Measurements from ENCODE around the gene PDE4B.

Gene PDE4B

DNA sequence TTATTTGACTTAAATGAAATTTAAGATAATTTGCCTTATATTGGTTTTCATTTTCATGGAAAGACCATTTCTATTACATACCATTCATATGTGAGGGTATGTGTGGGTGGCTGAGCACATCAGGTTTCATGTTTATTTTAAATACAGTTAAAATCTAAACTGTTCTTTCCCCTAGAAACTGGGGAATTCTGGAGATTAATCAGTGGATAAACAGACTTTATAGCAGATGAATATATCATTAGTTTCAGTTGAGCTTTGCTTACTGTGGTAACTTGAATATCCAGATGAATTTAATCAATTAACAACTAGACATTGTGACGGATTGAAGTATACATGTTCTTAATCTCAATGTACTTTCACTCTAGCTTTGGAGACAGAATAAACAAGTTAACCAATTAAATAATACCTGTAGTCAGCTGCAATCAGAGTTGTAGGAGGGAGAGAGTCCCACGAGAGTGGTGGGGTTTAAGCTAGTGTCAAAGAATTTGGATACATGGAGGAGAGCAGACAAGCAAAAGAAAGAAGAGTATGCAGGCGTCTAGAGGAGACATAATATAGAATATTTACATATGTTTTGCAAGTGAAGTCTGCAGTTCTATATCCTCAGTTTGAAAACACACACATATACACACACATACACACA lies 97.6 kb downstream of the PDE4B start:
- no peak for DNase-seq

DNA sequence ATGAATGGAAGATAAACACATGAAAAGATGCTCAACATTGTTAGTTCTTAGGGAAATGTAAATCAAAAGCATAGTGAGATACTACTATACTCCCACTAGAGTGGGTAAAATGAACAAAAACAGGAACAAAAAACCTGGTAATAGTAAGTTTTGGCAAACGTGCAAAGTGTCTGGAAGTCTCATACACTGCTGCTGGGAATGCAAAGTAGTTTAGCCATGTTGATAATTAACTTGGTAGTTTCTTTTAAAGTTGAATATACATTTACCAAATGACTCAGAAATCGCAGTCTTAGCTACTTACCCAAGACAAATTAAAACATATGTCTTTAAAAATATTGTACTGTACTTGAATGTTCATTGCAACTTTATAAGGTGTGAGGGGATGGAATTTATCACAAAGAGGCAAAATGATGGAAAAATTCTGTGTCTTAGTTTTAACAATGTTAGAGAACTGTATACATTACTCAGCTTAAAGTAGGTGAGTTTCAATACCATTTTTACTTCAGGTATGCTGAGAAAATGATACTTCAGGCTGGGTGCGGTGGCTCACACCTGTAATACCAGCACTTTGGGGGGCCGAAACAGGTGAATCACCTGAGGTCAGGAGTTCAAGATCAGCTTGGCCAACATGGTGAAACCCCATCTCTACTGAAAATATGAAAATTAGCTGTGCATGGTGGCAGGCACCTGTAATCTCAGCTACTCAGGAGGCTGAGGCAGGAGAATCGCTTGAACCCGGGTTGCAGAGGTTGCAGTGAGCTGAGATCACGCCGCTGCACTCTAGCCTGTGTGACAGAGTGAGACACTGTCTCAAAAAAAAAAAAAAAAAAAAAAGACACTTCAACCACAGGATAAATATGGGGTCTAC lies 102.3 kb downstream of the PDE4B start:
- DNase-seq: no peak

DNA sequence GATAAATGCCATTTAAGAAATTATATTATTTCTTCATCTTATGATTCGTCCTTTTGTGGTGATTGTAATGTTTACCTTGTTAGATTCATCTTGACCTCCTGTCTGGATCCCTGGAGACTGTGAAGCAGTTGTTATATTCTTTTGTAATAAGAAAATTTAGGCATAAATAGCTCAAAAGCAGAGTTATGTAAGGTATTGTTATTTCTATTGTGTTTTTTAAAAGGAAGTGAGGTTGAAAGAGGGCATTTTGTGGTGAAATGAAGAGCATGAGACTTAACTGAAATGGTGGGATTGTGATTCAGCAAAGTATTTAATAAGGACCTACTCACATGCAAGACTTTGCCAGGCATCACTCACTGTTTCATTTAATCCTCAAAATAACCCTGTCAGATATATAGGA lies 104.0 kb downstream of the PDE4B start:
- no peak for DNase-seq

DNA sequence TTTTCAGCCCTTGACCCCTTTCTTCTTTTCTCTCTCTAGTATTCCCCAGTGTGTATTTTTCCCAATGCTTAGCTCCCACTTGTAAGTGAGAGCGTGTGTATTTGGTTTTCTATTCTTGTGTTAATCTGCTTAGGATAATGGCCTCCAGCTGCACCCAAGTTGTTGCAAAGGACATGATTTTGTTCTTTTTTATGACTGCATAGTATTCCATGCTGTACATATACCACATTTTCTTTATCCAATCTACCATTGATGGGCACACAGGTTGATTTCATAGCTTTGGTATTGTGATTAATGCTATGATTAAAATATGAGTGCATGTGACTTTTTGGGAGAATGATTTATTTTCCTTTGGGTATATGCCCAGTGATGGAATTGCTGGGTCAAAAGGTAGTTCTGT lies 104.8 kb downstream of the PDE4B start:
- no peak for DNase-seq

DNA sequence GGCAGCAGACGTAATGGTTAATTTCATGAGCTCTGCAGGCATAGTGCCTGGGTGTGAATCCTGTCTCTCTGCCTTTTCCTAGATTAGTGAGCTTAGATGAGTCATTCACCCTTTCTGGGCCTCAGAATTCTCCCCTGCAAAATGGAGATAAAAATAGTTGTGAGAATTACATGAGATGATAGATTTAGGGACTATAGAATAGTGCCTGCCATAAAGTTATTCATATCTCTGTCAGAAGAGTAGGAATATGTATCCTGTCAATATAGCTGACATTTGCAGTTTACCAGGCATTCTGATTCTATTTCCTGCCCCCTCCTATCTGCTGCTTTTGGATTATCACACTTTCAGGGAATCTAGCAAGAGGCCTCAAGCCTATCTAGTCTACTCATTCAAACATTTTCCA lies 112.0 kb downstream of the PDE4B start:
- no peak for DNase-seq

DNA sequence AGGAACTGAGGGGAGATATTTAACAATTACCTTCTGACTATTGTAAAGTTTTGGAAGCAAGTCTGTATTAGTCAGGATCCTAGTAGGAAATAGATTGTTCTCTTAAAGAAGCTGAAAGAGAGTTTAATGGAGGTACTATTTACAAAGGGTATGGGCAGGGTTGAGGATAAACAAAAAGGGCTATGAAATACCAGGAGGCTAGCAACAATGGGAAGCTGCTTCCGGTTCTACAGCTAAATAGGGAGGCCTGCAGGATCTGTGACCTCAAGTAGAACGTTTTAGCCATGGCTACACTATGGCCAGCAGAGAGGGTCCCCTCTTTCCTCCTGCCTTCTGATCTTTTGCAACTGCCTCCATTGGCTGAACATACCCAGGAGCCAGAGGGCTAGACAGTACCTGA lies 117.7 kb downstream of the PDE4B start:
- no peak for DNase-seq

DNA sequence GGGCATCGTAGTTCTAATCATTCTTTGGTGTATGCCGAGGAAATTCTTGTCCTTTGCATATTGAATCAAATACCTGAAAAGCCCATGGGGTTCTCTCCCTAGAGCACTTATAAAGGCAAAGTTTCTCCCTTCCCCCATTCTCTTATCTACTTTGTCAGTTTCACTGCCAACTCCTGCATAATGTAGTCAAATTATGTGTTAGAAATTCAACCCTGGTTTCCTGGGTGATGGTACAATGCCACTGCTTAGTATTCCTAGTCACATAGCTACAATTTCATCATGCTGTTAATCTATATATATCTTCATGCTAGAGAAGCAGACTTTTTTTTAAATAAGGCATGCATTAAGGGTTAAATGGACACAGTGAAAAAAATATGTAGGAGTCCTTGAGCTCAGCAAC lies 119.0 kb downstream of the PDE4B start:
- DNase-seq: no peak

DNA sequence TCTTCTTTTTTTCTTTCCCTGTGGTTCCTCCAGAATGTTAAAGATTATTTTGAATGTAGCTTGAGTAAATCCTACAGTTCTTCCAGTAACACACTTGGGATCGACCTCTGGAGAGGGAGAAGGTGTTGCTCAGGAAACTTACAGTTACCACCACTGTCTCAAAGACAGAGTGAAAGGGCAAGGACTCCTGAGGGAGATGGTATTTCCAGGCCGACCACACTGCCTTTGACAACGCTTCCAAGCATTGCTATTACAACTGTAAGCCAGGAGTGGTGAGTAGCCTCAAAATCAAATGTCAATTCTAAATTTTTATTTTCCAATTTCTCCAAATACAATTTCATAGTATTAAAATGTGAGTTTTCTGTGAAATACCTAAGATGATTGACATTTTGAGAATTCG lies 125.9 kb downstream of the PDE4B start:
- no peak for DNase-seq

DNA sequence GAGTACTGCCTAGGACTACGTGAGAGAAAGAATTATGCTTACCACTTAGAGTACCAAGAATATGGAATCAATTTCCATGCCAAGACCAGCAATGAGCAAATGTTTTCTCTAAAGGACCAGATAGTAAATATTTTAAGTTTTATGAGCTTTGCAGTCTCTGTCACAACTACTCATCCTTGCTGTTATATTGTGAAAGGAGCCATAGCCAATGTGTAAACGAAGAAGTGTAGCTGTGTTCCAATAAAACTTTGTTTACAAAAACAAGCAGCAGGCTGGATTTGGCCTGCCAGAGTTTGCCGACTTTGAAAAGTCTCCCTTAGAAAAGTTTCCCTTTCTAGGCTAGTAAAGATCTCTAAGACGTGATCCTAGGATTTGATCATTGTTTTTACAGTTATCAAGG lies 128.8 kb downstream of the PDE4B start:
- DNase-seq: no peak

DNA sequence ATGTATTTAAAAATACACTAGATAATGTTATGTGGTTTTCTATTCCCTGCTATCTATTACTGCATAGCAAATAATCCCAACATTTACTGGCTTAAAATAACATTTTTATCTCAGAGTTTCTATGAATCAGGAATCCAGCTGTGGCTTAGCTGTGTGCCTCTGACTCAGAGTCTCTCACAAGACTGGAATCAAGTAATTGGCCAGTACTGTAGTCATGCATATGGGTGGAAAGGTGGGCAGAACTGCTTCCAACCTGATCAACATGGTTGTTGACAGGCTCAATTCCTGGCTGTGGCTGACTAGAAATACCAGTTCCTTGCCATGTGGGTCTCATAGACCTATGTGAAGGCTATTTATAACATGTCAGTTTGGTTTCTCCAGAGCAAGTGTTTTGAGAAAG lies 131.8 kb downstream of the PDE4B start:
- DNase-seq: no peak

DNA sequence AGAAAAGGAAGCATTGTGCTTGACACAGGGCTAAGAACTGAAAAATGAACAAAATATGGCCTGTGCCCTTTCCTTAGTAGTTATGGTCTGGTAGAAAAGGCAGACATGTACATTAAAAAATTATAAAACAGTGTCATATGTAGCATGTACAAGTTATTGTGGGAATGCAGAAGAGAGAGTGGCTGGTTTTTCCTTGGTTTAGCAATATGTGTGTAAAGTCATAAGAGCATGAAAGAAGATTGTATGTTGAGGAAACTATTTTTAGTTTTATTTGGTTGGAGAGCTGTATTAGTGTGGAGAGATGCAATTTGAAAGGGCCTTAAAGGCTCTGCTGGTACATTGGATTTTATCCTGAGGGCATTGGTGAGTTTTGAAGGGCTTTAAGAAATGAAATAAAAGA lies 145.8 kb downstream of the PDE4B start:
- DNase-seq: no peak

DNA sequence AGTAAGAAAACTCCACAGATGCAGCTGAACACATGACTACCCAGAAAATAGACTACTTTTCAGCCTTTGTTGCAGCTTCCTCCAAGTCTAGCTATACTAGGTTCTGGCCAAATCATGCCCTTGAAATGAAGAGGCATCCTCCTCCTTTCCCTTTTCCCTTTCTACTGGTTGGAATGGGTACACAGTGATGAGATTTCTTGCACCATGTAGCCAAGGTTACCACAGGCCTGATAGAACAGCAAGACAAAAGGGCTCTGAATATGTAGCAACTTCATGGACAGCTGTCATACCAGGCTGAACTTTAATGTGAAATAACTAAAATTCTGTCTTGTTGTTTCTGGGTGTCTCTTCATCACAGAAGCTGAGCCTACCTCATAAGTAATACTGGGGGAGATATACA lies 146.5 kb downstream of the PDE4B start:
- DNase-seq: no peak

DNA sequence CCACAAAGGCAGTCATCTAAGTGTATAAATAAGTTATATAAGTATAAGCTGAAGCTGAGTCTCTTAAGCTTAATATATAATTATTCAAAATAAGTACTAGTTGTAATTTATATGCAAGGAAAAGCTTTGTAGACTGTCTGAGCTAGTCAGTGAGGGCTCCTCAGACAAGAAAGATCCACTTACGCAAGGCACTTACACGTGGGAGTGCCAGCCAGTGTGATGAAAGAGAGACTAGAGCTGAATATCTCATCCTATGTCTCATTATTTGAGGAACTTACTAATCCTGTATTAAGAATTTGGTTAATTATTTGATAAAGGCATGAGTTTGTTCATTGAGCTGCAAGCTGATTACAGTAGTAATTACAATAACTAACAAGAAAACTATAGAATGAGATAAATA lies 146.9 kb downstream of the PDE4B start:
- DNase-seq: no peak

DNA sequence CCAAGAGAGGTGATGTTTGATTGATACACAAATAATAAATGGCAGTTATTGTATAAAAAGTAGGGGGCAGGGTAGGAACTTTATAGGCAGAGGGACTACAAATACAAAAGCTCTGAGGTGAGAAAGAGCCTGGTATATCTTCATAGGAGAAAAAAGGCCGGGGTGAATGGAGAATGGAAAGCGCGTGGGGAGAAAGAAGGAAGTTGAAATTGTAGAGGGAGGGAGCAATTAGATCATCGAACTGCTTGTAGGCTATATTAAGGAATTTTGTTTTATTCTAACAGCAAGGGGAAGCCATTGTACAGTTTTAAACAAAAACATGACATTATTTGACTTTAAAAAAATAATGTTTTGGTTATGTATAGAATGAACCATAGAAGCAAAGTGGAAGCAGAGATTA lies 147.4 kb downstream of the PDE4B start:
- DNase-seq: no peak

DNA sequence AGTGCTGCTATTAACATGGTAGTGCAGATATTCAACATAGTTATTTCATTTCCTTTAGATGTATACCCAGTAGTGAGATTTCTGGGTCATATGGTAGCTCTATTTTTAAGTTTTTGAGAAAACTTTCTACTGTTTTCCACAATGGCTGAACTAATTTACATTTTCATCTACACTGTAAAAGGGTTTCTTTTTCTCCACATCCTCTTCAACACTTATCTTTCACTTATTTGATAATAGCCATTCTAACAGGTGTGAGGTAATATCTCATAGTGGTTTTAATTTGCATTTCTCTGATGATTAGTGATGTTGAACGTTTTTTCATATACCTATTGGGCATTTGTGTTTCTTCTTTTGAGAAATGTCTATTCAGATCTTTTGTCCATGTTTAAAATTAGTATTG lies 149.8 kb downstream of the PDE4B start:
- no peak for DNase-seq

DNA sequence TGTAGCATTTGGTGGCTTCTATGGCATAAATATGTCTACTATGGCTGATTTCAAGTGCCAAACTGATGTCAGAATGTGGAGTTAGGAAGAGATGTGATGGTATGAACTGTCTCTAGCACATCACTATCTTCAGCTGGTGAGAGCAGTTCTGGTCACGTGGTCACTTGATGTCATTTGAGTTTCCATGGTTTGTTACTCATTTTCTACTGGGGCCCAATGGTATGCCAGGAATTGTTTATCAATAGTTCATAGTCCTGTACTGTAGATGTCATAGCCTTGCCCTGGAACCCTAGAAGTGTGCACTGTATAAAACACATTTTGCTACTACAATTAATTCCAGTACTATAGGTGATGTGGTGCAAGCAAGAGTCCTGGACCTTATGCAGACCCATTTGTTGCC lies 153.7 kb downstream of the PDE4B start:
- DNase-seq: no peak

DNA sequence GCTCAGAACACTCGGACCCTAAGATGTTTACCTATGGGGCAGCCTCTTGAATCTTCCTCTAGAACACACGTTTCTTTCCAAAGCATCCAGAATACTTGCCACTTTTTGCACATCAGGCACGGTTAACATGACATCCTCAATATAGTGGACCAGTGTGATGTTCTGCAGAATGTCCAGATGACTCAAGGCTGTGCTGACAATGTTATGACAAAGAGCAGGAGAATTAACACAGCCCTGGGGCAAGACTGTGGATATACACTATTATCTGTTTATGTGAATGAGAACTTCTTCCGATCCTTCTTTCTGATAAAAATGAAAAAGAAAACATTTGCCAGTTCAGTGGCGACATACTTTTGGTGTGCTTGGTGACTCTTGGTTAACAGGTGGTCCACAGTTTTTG lies 154.3 kb downstream of the PDE4B start:
- DNase-seq: no peak

DNA sequence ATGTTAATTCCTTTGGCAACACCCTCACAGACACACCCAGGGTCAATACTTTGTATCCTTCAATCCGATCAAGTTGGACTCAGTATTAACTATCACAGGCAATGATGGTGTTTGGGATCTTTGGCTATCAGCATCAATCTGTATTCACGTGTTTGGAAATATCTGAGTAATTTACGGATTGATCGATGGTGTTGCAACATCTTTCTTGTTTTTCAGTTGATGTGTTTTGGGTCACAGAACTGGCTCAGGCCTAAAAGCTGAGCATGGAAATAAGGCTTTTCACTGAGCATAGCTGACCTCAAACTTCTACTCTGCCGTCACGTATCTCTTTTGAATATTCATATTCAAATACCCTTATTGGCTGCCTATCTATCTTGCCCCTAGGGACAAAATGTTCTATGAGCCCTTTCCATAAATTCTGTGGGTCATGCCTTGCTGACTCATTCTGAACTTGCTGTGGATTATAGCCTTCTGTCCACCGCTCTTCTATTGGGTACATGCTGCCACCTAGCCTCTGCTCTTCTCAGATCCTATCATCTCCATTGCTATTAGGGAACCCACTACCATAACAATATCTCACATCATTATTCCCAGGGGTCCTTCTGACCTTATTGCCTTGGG lies 156.0 kb downstream of the PDE4B start:
- DNase-seq: no peak

DNA sequence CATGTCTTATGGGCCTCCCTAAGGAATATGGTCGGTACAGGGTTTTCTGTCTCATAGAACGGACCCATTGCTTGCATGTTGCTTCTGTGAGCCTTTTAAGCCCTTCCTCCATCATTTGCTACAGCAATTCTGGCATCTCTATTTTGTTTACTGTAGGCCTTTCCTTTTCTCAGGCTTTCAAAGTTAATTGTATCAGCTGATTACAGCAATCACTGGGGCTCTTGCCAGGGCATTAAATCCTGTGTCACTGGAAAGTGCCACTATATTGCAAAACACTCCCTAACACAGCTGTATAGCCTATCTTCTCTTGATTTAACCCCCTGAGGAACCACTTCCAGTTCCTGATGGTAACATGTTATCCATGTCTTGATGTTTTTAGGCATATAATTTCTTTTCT lies 156.5 kb downstream of the PDE4B start:
- DNase-seq: no peak

DNA sequence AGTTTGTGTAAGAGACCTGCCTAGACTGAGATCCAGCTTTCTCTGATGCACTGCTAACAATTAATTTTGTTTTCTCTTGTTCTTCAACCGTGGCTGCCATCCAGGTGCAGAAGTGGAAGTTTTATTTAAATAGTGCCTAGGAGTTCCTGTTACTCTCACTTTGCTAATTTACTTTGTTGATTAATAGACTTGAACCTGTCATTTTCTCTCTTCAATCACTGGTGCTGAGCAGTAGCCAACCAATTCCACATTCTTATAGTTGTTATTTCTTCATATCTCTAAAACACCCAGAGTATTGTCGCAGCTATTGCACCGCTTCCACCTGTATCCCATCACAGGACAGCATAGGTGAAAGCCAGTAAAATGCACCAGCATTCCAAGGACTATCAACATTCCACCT lies 157.2 kb downstream of the PDE4B start:
- DNase-seq: no peak

DNA sequence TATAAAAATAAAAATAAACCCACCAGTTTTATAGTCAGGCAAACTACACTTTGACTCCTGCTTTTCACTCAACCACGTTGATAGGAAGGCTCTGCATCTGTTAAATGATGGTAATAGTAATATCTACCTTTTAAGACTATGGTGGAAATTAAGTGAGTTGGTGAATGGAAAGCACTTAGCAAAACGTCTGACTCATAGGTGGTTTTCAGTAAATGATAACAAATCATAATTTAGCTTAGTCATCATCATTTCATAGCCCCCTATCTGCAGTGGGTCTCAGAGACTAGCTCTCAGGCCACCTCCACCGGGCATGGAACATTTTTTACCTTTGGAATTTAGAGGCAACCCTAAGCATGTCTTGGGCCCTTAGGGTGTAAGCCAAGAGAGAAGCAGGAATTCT lies 160.0 kb downstream of the PDE4B start:
- DNase-seq: no peak

DNA sequence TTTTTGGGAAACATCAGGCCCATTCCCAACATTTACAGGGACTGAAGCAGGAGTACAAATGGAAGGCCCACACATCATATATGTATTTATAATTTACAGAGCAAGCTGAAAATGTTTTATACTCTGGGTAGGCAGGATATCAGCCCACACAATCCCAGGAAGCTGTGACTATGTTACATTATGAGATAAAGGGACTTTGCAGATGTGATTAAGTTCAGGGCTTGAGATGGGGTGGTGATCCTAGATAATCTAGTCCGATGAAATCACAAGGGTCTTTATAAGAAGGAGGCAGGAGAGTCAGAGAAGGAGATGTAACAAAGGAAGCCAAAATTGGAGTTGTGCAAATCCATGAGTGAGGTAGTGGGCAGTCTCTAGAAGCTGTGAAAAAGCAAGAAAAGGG lies 160.5 kb downstream of the PDE4B start:
- no peak for DNase-seq

DNA sequence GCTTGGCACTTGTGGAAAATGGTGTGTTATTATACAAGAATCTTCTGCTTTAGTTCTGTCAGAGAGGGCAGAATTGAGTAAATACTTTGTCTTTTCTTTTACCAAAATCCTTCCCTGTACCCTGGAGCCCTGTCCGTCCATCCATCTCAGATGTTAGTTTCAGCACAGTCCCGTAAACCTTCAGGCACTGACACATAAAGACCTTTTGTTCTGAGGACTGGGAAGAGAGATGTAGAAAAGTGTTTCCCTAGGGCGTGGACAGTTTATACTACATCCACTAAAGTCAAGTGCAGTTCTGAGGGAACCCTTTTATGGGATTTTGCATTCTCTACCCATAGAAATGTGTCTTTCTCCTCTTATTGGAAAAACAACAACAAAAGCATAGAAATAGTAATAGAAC lies 162.4 kb downstream of the PDE4B start:
- no peak for DNase-seq

DNA sequence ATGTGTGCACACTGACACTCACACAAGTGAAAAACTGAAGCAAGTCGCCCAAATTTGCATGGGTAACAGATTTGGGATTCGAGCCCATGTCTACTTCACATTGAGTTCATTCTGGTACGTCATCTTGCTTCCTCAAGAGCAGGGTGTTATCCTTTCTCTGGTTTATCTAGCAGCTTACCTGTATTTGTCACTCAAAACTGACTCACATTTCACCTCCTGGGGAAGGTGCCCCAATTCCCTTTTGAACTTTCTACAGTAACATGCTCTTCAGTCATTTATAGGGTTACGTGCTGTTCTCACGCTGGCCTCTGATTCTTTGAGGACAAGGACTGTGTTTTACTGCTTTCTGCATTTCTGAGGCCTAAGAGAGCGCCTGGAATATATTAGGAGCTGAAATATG lies 162.8 kb downstream of the PDE4B start:
- DNase-seq: no peak
